GM19463 (cell line): ENCODE measurements around the gene FABP3.
A peak's percentile ranks its signal among the peaks of the same experiment; 100 is the strongest.

ENCODE experiments used
- ATAC-seq: cut with Tn5 transposase; IDR thresholded peaks from one replicate; pipeline ENCODE4 v1.9.1; 2021; ENCODE audit warnings: mild to moderate bottlenecking, moderate library complexity; ENCODE audit not compliant: unreplicated experiment

FABP3 gene

GRCh38 chr1:31373056-31373896 is at the start of gene FABP3:
TSS of gene FABP3 (minus strand) at chr1:31373076. CDS start at chr1:31373014, 62 bp downstream.
- ATAC-seq = no peak

DNA sequence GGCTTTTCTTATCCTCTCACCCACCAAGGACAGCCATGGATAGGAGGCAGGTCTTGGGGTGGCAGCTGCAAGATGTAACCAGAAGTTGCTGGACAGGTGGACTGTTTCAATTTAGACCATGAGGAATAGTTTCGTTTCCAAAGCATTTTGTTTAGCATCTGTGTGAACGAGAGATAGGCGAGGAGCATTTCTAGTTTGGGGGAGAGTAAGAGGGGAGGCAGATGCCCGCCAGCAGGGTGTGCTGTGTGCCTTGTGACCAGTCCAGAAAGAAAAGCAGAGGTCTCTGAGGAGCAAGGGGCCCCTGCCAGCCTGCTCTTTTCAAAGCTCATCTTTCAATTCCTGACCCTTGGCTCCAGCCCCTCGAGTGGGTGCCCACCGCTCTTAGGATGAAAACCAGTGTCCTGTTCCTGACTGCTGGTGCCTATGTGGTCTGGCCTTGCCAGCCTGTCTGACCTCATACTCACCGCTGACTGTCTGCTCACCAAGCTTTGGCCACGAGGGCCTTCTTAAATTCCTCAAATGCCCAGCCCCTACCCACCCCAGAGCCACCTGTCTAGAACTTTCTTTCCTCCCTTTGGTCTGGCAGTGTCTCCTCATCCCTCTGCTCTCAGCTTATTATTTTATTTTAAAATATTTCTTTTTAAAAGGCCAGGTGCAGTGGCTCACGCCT is 48.6 kb upstream of the FABP3 start:
- ATAC-seq = no peak

- no peak for ATAC-seq
These were observed 47.8 kb upstream of the FABP3 start for GRCh38 chr1:31420716-31421115.

- ATAC-seq = no peak
These were observed 45.9 kb upstream of the FABP3 start for GRCh38 chr1:31418626-31419323.

GRCh38 chr1:31417148-31417547 is 44.3 kb upstream of the FABP3 start:
- ATAC-seq = no peak

DNA sequence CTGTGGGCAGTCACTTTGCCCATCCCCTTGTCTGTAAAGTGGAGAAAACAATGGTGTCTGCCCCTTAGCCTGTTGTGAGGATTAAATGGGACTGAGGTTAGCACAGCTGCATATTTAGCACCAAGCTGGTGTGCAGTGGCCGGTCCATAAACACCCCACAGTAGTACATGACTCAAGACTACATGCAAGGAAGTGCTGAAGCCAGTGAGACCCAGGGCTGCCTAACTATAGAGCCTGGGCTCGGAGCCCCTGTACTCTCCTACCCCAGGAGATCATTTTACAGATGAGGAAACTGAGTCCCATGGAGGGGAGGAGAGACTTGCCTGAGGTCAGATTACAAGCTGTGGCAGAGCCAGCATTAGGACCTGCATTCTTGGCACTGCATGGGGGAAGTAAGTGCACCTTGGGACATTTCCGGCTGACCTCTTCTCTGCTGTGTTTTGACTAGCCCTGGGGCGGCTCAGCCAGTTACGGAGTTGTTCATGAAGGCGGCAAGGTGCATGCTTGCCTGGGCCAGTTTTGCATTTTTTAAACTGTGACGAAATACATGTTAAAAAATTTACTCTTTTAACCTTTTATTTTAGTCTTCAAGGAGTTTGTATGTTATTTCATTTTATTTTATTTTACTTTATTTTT is 43.3 kb upstream of the FABP3 start:
- ATAC-seq = no peak

GRCh38 chr1:31415658-31416057 is 42.8 kb upstream of the FABP3 start:
- no peak for ATAC-seq

DNA sequence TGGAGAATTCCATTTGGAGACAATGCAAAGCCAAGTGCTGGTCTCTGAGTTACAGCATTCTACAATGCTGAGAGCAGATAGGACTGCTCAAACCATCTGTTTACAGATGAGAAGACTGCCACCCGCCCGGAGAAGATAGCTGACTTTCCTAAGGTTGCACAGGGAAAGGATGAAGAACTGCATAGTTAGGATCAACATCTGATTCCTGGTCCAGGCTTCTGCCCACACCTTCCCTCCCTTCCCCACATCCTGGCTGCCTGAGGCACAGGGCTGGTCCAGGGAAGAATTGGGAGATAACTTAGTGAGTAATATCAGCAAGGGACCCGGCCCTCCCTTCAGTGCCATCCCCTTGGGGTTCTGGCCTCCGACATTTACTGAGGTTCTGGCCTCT is 42.1 kb upstream of the FABP3 start:
- ATAC-seq = no peak

- ATAC-seq = peak; percentile 32
These were observed 40.6 kb upstream of the FABP3 start for GRCh38 chr1:31413405-31414001.

DNA sequence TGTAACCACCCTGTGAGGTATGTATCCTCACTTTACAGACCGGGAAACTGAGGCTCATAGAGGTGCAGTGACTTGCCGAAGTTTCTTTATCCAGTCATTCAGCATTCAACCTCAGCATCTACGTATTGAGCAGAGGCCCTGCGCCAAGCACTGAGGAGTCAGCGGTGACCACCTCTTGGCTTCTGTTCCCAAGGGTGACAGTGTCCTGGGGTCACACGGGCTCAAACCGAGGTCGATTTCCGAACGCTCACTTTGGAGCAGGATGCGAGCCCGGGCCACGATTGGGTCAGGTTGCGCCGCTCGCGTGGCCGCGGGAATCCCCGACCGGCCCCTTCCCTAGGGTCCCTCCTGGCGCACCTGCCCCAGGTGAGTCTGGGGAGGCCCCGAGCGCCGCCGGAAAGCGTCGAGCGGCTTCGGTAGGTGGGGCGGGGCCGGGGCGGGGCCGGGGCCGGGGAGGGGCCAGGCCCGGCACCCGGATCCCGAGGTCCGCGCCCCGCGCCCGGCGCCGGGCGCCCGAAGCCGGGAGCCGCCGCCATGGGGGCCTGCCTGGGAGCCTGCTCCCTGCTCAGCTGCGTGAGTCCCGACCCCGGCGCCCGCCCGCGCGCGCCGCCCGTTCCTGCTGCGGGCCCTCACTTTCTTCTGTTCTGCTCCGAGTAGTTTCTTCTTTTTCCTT is 40.0 kb upstream of the FABP3 start, which contains the start of gene SERINC2:
Gene SERINC2, plus strand, starts transcription at position 482 of the 673 bp plus-strand sequence. Its CDS starts 53 bp downstream, at position 535.
- ATAC-seq = peak; percentile 60

- ATAC-seq = no peak
These were observed 39.3 kb upstream of the FABP3 start for GRCh38 chr1:31412205-31412604.

- no peak for ATAC-seq
These were observed 38.0 kb upstream of the FABP3 start for GRCh38 chr1:31410871-31411270.

GRCh38 chr1:31409946-31410858 is 37.3 kb upstream of the FABP3 start:
- ATAC-seq = no peak

DNA sequence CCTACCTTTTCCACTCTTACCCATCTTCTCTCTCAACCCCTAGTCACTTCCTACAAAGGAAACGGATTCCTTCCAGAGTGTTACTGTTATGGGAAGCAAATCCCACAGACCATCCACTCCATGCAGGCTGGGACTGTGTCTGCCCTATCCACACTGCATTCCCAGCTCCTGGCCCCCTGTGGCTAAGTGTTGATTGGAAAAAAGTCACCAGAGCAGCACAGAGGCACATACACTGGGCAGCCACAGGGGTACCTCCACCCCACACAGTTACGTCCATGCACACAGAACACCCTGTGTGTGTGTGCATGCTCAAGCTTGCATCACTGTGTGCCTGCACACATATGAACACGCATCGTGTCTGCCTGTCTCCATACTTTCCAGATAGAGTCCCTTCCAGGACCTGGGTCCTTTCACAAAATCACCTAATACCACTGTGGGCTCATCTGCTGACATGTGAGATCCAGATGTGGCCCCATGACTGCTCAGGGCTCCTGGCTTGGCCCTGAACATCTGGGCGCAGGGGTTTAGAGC is 36.0 kb upstream of the FABP3 start:
- ATAC-seq = no peak

- ATAC-seq = no peak
These were observed 34.3 kb upstream of the FABP3 start for GRCh38 chr1:31407029-31407626.

GRCh38 chr1:31405578-31406245 is 32.8 kb upstream of the FABP3 start:
- ATAC-seq = no peak

GRCh38 chr1:31401241-31401640 is 28.4 kb upstream of the FABP3 start:
- ATAC-seq = no peak

GRCh38 chr1:31400393-31400792 is 27.5 kb upstream of the FABP3 start:
- no peak for ATAC-seq
